Measurements from ENCODE around the gene DROSHA.
"Not testable (repeated sequence)": the region's sequence is repeated elsewhere in the genome, so short reads cannot be mapped to it uniquely, and the experiment has no call there.

DROSHA gene

GRCh38 chr5:31553863-31554262 is 22.0 kb upstream of the DROSHA start:
- no peak for TF ChIP-seq CTCF (IDR thresholded peaks at IDR 0.05; ENCODE audit: low read depth, low read length, missing control alignments)
- DNase-seq (ENCODE audit: extremely low read depth, low read depth) = no peak
- no peak overlapping the region for H3K4me3 ChIP-seq (replicated peaks; ENCODE audit: low read depth, low read length)

DNA sequence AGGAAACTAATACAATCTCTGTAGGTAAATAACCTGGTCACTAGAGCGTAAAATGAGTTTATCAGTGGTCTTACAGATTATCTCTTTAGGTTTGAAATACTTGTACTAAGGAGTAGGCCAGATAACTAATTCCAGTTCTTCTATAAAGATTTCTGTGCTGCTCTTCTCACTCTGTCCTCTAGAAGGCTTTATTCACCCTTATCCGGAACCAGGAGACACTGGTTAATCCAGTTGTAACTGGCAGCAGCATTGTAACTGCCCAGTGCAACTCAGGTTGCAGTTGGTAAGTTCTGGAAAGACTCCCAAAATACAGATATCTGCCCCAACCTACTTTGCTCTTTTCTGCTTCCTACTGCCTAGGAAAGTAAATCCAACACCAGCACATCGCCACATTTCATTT is 20.0 kb upstream of the DROSHA start:
- DNase-seq (ENCODE audit: extremely low read depth, low read depth) = no peak
- no peak overlapping the region for H3K4me3 ChIP-seq (replicated peaks; ENCODE audit: low read depth, low read length)
- TF ChIP-seq CTCF (IDR thresholded peaks at IDR 0.05; ENCODE audit: low read depth, low read length, missing control alignments) = no peak

GRCh38 chr5:31549114-31549513 is 17.2 kb upstream of the DROSHA start:
- DNase-seq (ENCODE audit: extremely low read depth, low read depth); H3K4me3 ChIP-seq (replicated peaks; ENCODE audit: low read depth, low read length): not testable (repeated sequence)

- H3K4me3 ChIP-seq (replicated peaks; ENCODE audit: low read depth, low read length) = no peak overlapping the region
- TF ChIP-seq CTCF (IDR thresholded peaks at IDR 0.05; ENCODE audit: low read depth, low read length, missing control alignments) = no peak
- no peak for DNase-seq (ENCODE audit: extremely low read depth, low read depth)
These were observed 6.0 kb upstream of the DROSHA start for GRCh38 chr5:31537851-31538250.

DNA sequence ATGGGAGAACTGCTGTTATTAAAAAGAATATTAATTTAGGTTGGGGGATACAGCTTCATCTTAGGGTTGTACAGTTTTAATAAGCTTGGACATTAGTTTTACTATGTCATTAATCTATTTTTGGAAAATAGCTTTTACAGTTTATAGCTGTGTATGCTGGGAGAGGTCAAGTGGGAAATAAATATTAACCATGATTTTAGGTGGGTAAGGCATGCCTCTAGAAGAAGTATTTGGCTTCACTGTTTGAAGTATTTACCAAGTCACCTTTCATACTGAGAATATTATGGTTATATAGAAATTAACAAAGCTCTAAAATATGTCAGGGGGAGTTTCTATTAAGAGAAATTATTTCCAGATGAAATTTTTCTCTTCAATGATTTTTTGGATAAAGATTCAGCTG is 5.5 kb upstream of the DROSHA start:
- no peak overlapping the region for H3K4me3 ChIP-seq (replicated peaks; ENCODE audit: low read depth, low read length)
- TF ChIP-seq CTCF (IDR thresholded peaks at IDR 0.05; ENCODE audit: low read depth, low read length, missing control alignments) = no peak
- DNase-seq (ENCODE audit: extremely low read depth, low read depth) = no peak

DNA sequence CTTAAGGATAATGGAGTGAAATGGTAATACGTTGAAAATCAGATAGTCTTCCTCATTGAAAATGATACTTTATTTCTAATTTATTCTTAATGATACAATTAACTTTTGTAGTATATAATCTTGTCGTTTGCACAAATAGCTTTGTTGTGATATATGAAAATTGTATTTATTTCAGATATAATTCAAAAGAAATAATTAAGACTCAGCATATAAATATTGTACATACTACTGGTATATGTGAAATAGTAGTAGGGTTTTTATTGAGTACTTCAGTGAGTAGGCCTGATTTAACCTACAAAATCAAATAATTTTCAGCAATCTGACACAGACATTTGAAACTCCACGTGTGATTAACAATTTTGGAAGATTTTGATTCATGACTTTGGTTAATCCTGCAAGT is 5.0 kb upstream of the DROSHA start:
- no peak overlapping the region for H3K4me3 ChIP-seq (replicated peaks; ENCODE audit: low read depth, low read length)
- no peak for DNase-seq (ENCODE audit: extremely low read depth, low read depth)
- TF ChIP-seq CTCF (IDR thresholded peaks at IDR 0.05; ENCODE audit: low read depth, low read length, missing control alignments) = no peak

DNA sequence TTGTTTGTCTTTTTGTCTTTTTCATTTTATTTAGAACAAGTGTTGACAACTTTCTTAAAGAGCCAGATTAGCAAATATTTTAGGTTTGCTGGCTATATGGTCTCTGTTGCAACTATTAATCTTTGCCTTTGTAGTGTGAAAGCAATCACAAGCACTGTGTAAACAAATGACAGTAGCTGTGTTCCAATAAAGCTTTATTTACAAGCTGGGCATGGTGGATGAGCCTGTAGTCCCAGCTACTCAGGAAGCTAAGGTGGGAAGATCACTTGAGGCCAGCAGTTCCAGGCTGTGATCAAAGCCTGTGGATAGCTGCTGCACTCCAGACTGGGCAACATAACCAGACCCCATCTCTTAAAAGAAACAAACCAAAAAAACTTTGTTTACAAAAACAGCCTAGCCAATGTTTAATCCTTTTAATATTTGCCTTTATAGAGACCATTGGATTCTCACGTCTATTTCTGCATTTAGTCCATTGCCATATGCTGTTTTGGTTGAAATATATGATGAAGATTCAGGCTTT is 2.7 kb upstream of the DROSHA start:
- TF ChIP-seq CTCF (IDR thresholded peaks at IDR 0.05; ENCODE audit: low read depth, low read length, missing control alignments) = no peak
- no peak overlapping the region for H3K4me3 ChIP-seq (replicated peaks; ENCODE audit: low read depth, low read length)
- no peak for DNase-seq (ENCODE audit: extremely low read depth, low read depth)

All from HFF-Myc (cell line).